GM12878 (cell line): Measurements from ENCODE around the gene TPM4. TPM values are rescaled to one million over a fixed set of nuclear protein-coding genes. Genes with fewer than 3 reads are reported as not detected.

Experiments
- BRCA1 ChIP-seq: IDR thresholded peaks from 2 replicates; pipeline ENCODE4 v1.6.1; 2011; ENCODE audit warnings: low read depth, low read length, improper control_type of control experiment
- CREB1 ChIP-seq: IDR thresholded peaks from 2 replicates; pipeline ENCODE4 v1.6.1; 2012; ENCODE audit warnings: low read depth, mild to moderate bottlenecking, inconsistent platforms
- FOS ChIP-seq: IDR thresholded peaks from 3 replicates; pipeline ENCODE4 v1.6.1; 2011; ENCODE audit warnings: borderline replicate concordance; ENCODE audit not compliant: insufficient read length; ENCODE audit errors: extremely low read depth
- HDAC6 ChIP-seq: fragments of 200-600 bp; sonication (generic); IDR thresholded peaks from one replicate; pipeline ENCODE4 v1.8.0; 2017; ENCODE audit warnings: antibody characterized with exemption; ENCODE audit not compliant: unreplicated experiment
- NR2F1 ChIP-seq: fragments of 450-650 bp; conservative IDR thresholded peaks from 2 replicates; pipeline ENCODE4 v1.6.1; 2017; ENCODE audit warnings: mild to moderate bottlenecking
- POLR2AphosphoS2 ChIP-seq: IDR thresholded peaks from 2 replicates; pipeline ENCODE4 v1.6.1; 2011; ENCODE audit warnings: low read depth, mild to moderate bottlenecking, low read length, improper control_type of control experiment, moderate library complexity
- POLR2AphosphoS5 ChIP-seq: IDR thresholded peaks from 2 replicates; pipeline ENCODE4 v1.6.1; 2011; ENCODE audit warnings: mild to moderate bottlenecking, low read length, inconsistent platforms
- RELB ChIP-seq: fragments of 450-650 bp; IDR thresholded peaks from 2 replicates; pipeline ENCODE4 v1.6.1; 2017; ENCODE audit warnings: low read depth, mild to moderate bottlenecking, moderate library complexity
- TAF1 ChIP-seq: IDR thresholded peaks from 2 replicates; pipeline ENCODE4 v1.6.1; 2011; ENCODE audit warnings: mild to moderate bottlenecking, low read depth, low read length, borderline replicate concordance
- TARDBP ChIP-seq: IDR thresholded peaks from 2 replicates; pipeline ENCODE4 v1.6.1; 2016; ENCODE audit warnings: borderline replicate concordance
- ZBTB33 ChIP-seq: fragments of 450-650 bp; IDR thresholded peaks from 2 replicates; pipeline ENCODE4 v1.6.1; 2017; ENCODE audit warnings: mild to moderate bottlenecking
- ZNF207 ChIP-seq: fragments of 450-650 bp; IDR thresholded peaks from 2 replicates; pipeline ENCODE4 v1.6.1; 2014; ENCODE audit warnings: antibody characterized with exemption, mild to moderate bottlenecking, borderline replicate concordance
- ZNF687 ChIP-seq: fragments of 450-650 bp; IDR thresholded peaks from 2 replicates; pipeline ENCODE4 v1.6.1; 2017; ENCODE audit warnings: mild to moderate bottlenecking, moderate library complexity
- polyA plus RNA-seq, 11 experiments: library from polyadenylated mRNA; depleted of rRNA in 4 of 11; unstranded in 6 of 11; stranded (reverse) in 5 of 11; fragments of >200 nt; fragmentation: Nextera tagmentation in 4 of 11; fragmentation: Illumina TruSeq in 1 of 11; extraction: Ambion mirVana in 4 of 11; extraction: Trizol in 1 of 11; gene quantifications; 1 replicate in 1 of 11; 2 replicates in 10 of 11; pipeline versions ENCODE4 v1.2.1 to v1.2.3, GENCODE V29; 2011 to 2016; ENCODE audit warnings: inconsistent platforms in 2 of 11, missing spikeins in 2 of 11, low read depth in 1 of 11
- total RNA-seq, 4 experiments: library from RNA; depleted of rRNA in 3 of 4; stranded (reverse); fragments of >200 nt in 3 of 4; fragmentation: Illumina TruSeq in 1 of 4; extraction: Trizol in 1 of 4; gene quantifications; 2 replicates each; pipeline versions ENCODE4 v1.2.1 to v1.2.3, GENCODE V29; 2013 to 2021

The TPM4 gene
- total and polyA plus RNA-seq, 10 of the 15 experiments (the other 5 are each of a cell fraction or from before 2014, with no cell fraction given) = 183 to 620 (median 407) TPM

GRCh38 chr19:16070366-16070990 lies 5.8 kb upstream of the TPM4 start (continued):
- TF ChIP-seq RELB (no peak), POLR2AphosphoS2 (no peak), ZBTB33 (no peak), TARDBP (no peak), FOS (no peak), BRCA1 (no peak), ZNF207 (no peak), CREB1 (0 out of 2 replicates have a peak, but pooled peaks have one; percentile 35), POLR2AphosphoS5 (peak; percentile 62), TAF1 (no peak), HDAC6 (no peak), NR2F1 (no peak), ZNF687 (peak; percentile 57; the same call in 1 of the 2 replicates)
